WTC11 (cell line): ENCODE measurements around the gene PPP1R26. TPM values are rescaled to one million over a fixed set of nuclear protein-coding genes. Genes with fewer than 3 reads are reported as not detected.

Source experiments
- ATAC-seq: fragments of 200-7000 bp; cut with Tn5 transposase; 2 replicates; pipeline ENCODE4 v1.10.0; 2021; ENCODE audit warnings: mild to moderate bottlenecking, moderate library complexity
- CTCF ChIA-PET: fragments of 300-600 bp; sonication (Branson Sonifier 250); formaldehyde crosslinking; loops from one replicate; lab custom pipeline; 2021; ENCODE audit warnings: antibody characterized with exemption; lab: Charles Lee
- POLR2A ChIA-PET: fragments of 350-600 bp; sonication (Branson Sonifier 250); formaldehyde crosslinking; loops from one replicate; lab custom pipeline; 2021; ENCODE audit warnings: antibody characterized with exemption; lab: Charles Lee
- DNase-seq: peaks from one replicate; pipeline ENCODE4 v3.0.0; 2021; ENCODE audit warnings: low spot score
- H3K27ac Mint-ChIP-seq: 2 replicates; pipeline ENCODE4 v1.8.0; 2021; ENCODE audit warnings: mixed read lengths
- H3K27me3 Mint-ChIP-seq: 2 replicates; pipeline ENCODE4 v1.8.0; 2021; ENCODE audit warnings: low read depth, mild to moderate bottlenecking, moderate library complexity, mixed read lengths
- H3K36me3 Mint-ChIP-seq: 2 replicates; pipeline ENCODE4 v1.8.0; 2021; ENCODE audit warnings: mixed read lengths
- H3K4me1 Mint-ChIP-seq: 2 replicates; pipeline ENCODE4 v1.8.0; 2022; ENCODE audit warnings: mixed read lengths
- H3K4me3 Mint-ChIP-seq: 2 replicates; pipeline ENCODE4 v1.8.0; 2021; ENCODE audit warnings: mild to moderate bottlenecking, moderate library complexity, mixed read lengths
- H3K9me3 Mint-ChIP-seq: 2 replicates; pipeline ENCODE4 v1.8.0; 2021; ENCODE audit warnings: mixed read lengths
- E2F4 ChIP-seq: sonication (generic); formaldehyde crosslinking; IDR thresholded peaks from 2 replicates; pipeline ENCODE4 v1.8.1; 2022; ENCODE audit warnings: low read depth, mild to moderate bottlenecking, moderate library complexity, missing genetic modification reagents, borderline replicate concordance
- ELF4 ChIP-seq: sonication (generic); formaldehyde crosslinking; IDR thresholded peaks from 2 replicates; pipeline ENCODE4 v1.8.1; 2022; ENCODE audit warnings: low read depth, mild to moderate bottlenecking, moderate library complexity, missing genetic modification reagents
- EMX1 ChIP-seq: fragments of 250-450 bp; sonication (Bioruptor Pico); IDR thresholded peaks from 2 replicates; pipeline ENCODE4 v1.8.0; 2021; ENCODE audit warnings: mild to moderate bottlenecking
- JUN ChIP-seq: sonication (generic); formaldehyde crosslinking; IDR thresholded peaks from 2 replicates; pipeline ENCODE4 v1.8.0; 2023; ENCODE audit warnings: mild to moderate bottlenecking, missing genetic modification reagents
- KAT7 ChIP-seq: sonication (generic); formaldehyde crosslinking; IDR thresholded peaks from 2 replicates; pipeline ENCODE4 v1.8.1; 2023; ENCODE audit warnings: missing genetic modification reagents, mild to moderate bottlenecking, borderline replicate concordance
- MAX ChIP-seq: sonication (generic); formaldehyde crosslinking; IDR thresholded peaks from 2 replicates; pipeline ENCODE4 v1.8.0; 2022; ENCODE audit warnings: mild to moderate bottlenecking, missing genetic modification reagents
- NFE2L1 ChIP-seq: sonication (generic); formaldehyde crosslinking; IDR thresholded peaks from 2 replicates; pipeline ENCODE4 v1.8.1; 2023; ENCODE audit warnings: missing genetic modification reagents
- NR3C1 ChIP-seq: sonication (generic); formaldehyde crosslinking; conservative IDR thresholded peaks from 2 replicates; pipeline ENCODE4 v1.8.1; 2023; ENCODE audit warnings: low read depth, mild to moderate bottlenecking, missing genetic modification reagents
- SMAD4 ChIP-seq: sonication (generic); formaldehyde crosslinking; IDR thresholded peaks from 2 replicates; pipeline ENCODE4 v1.8.0; 2022; ENCODE audit warnings: mild to moderate bottlenecking, missing genetic modification reagents
- SOX15 ChIP-seq: fragments of 250-450 bp; sonication (Bioruptor Pico); IDR thresholded peaks from 2 replicates; pipeline ENCODE4 v1.9.0; 2021; ENCODE audit warnings: mild to moderate bottlenecking
- STAT6 ChIP-seq: sonication (generic); formaldehyde crosslinking; conservative IDR thresholded peaks from 2 replicates; pipeline ENCODE4 v1.8.1; 2023; ENCODE audit warnings: mild to moderate bottlenecking, low read depth, missing genetic modification reagents, moderate library complexity
- ZBTB21 ChIP-seq: sonication (generic); formaldehyde crosslinking; IDR thresholded peaks from 2 replicates; pipeline ENCODE4 v1.8.1; 2023; ENCODE audit warnings: mild to moderate bottlenecking, missing genetic modification reagents, borderline replicate concordance
- ZMAT4 ChIP-seq: fragments of 250-450 bp; sonication (Bioruptor Pico); IDR thresholded peaks from 2 replicates; pipeline ENCODE4 v1.9.0; 2021; ENCODE audit warnings: mild to moderate bottlenecking
- ZNF138 ChIP-seq: sonication (generic); formaldehyde crosslinking; conservative IDR thresholded peaks from 2 replicates; pipeline ENCODE4 v1.8.1; 2022; ENCODE audit warnings: mild to moderate bottlenecking, moderate library complexity, missing genetic modification reagents
- ZNF219 ChIP-seq: sonication (generic); formaldehyde crosslinking; IDR thresholded peaks from 2 replicates; pipeline ENCODE4 v1.8.0; 2023; ENCODE audit warnings: missing genetic modification reagents, mild to moderate bottlenecking, borderline replicate concordance
- ZNF425 ChIP-seq: fragments of 250-450 bp; sonication (Bioruptor Pico); conservative IDR thresholded peaks from 2 replicates; pipeline ENCODE4 v1.9.0; 2021; ENCODE audit warnings: mild to moderate bottlenecking
- ZNF532 ChIP-seq: fragments of 250-450 bp; sonication (Bioruptor Pico); IDR thresholded peaks from 2 replicates; pipeline ENCODE4 v1.9.0; 2021; ENCODE audit warnings: mild to moderate bottlenecking, borderline replicate concordance
- ZNF671 ChIP-seq: fragments of 250-450 bp; sonication (Bioruptor Pico); IDR thresholded peaks from 2 replicates; pipeline ENCODE4 v1.8.0; 2021; ENCODE audit warnings: mild to moderate bottlenecking
- ZSCAN18 ChIP-seq: fragments of 250-450 bp; sonication (Bioruptor Pico); IDR thresholded peaks from 2 replicates; pipeline ENCODE4 v2.1.2; 2022; ENCODE audit warnings: mild to moderate bottlenecking, moderate library complexity
- total RNA-seq: library from RNA; stranded (reverse); gene quantifications from 3 replicates; pipeline ENCODE4 v1.2.3, GENCODE V29; 2021

Gene PPP1R26
- total RNA-seq, 1 experiment from 2014 or later, result 44.4 TPM

GRCh38 chr9:135485385-135485784 is 5.8 kb downstream of the PPP1R26 start (continued):
- TF ChIP-seq ZNF532 (CRISPR knock-in tag) (no peak), ZMAT4 (CRISPR knock-in tag) (no peak), MAX (CRISPR knock-in tag) (no peak), ELF4 (CRISPR knock-in tag) (no peak), NR3C1 (CRISPR knock-in tag) (no peak), SMAD4 (CRISPR knock-in tag) (no peak), KAT7 (CRISPR knock-in tag) (no peak), ZBTB21 (CRISPR knock-in tag) (no peak)
- TF ChIP-seq, all 79 proteins: peak for 0

GRCh38 chr9:135485832-135486231 is 6.2 kb downstream of the PPP1R26 start:
- Mint-ChIP-seq H3K4me1 (peaks cover 8% of the 10 kb centered on the region; the same call in 1 of the 2 replicates), H3K27ac (no peak overlapping the region), H3K4me3 (no peak overlapping the region), H3K36me3 (peaks cover 37% of the 10 kb centered on the region), H3K9me3 (no peaks in the 10 kb centered on the region), H3K27me3 (no peaks in the 10 kb centered on the region)
- DNase-seq, result no peak
- ChIA-PET POLR2A (no interaction called here), CTCF (interaction anchor here (1.1 kb wide), 1 partner anchor 14 kb away, joined by 3 read pairs; no protein-coding TSS in a partner anchor)
- ATAC-seq, result no peak
- no peak for TF ChIP-seq ZNF138 (CRISPR knock-in tag)
- TF ChIP-seq ZSCAN18, result no peak
- TF ChIP-seq STAT6 (CRISPR knock-in tag), result no peak
- no peak for TF ChIP-seq E2F4
- TF ChIP-seq EMX1 (CRISPR knock-in tag), result no peak
- TF ChIP-seq ZNF671, result no peak
- no peak for TF ChIP-seq JUN (CRISPR knock-in tag)
- TF ChIP-seq NR3C1 (CRISPR knock-in tag), result no peak
- no peak for TF ChIP-seq ZBTB21 (CRISPR knock-in tag)
- TF ChIP-seq SOX15 (CRISPR knock-in tag), result no peak
- no peak for TF ChIP-seq ZNF219
- TF ChIP-seq ZNF425 (CRISPR knock-in tag), result no peak
- TF ChIP-seq NFE2L1 (CRISPR knock-in tag), result no peak
